MM.1S (cell line): ENCODE results near the gene CYP51A1.
A peak's percentile ranks its signal among the peaks of the same experiment; 100 is the strongest.

Experiments
- CTCF ChIP-seq: fragments of 300-600 bp; sonication (generic); IDR thresholded peaks from 2 replicates; pipeline ENCODE4 v1.5.1; 2016; ENCODE audit warnings: antibody characterized with exemption, low read length, mixed read lengths
- EZH2 ChIP-seq: fragments of 300-600 bp; sonication (generic); optimal IDR thresholded peaks from 2 replicates; pipeline ENCODE3; 2017; ENCODE audit warnings: low read depth, mild to moderate bottlenecking, antibody characterized with exemption, low read length, mixed read lengths

- TF ChIP-seq CTCF = peak; percentile 94
- TF ChIP-seq EZH2 = no peak
These were observed 44.9 kb upstream of the CYP51A1 start, which contains the start of gene LRRD1 for GRCh38 chr7:92178928-92179924.
